Endothelial cell of umbilical vein (primary cell): ENCODE data around the gene SLC2A6. TPM values are rescaled to one million over a fixed set of nuclear protein-coding genes. Genes with fewer than 3 reads are reported as not detected.

ENCODE experiments used
- BruUV-seq: library from RNA; stranded (reverse); fragments of 400-500 nt; replicated peaks from 2 replicates; lab custom pipeline; 2021; lab: Mats Ljungman, UMichigan
- CTCF ChIA-PET: fragments of 300-600, 350-600 bp; sonication (Branson Sonifier 250); formaldehyde crosslinking; loops from one replicate; lab custom pipeline; 2021; ENCODE audit warnings: antibody characterized with exemption, inconsistent platforms; lab: Charles Lee
- POLR2A ChIA-PET: fragments of 300-600, 350-600 bp; sonication (Branson Sonifier 250); formaldehyde crosslinking; loops from one replicate; lab custom pipeline; 2021; ENCODE audit warnings: antibody characterized with exemption, inconsistent platforms; lab: Charles Lee
- DNase-seq: peaks from one replicate; pipeline ENCODE4 v3.0.0-alpha.2; 2011; ENCODE audit warnings: low read depth, low spot score
- FAIRE-seq: peaks from 2 replicates; lab custom pipeline; 2011; peaks lifted over from hg19 to GRCh38; lab: Jason Lieb, UNC
- H2AFZ ChIP-seq: 2 replicates; pipeline ENCODE4 v1.6.0; 2012; ENCODE audit warnings: low read depth, low read length, control low read depth, inconsistent platforms
- H3K27ac ChIP-seq: 2 replicates; pipeline ENCODE4 v1.5.1; 2011; ENCODE audit warnings: low read depth, mild to moderate bottlenecking, control low read depth, low read length, moderate library complexity; ENCODE audit not compliant: insufficient read depth
- H3K27me3 ChIP-seq, 2 experiments: 2 replicates each; pipeline versions ENCODE4 v1.6.0 to v1.6.1; 2011; ENCODE audit warnings: low read length in 2 of 2, mixed read lengths in 1 of 2; ENCODE audit not compliant: control insufficient read depth in 2 of 2, insufficient read depth in 2 of 2
- H3K36me3 ChIP-seq, 2 experiments: 2 replicates in 1 of 2; 3 replicates in 1 of 2; pipeline ENCODE4 v1.5.1; 2011; ENCODE audit warnings: low read length in 2 of 2, mild to moderate bottlenecking in 1 of 2, moderate library complexity in 1 of 2; ENCODE audit not compliant: control insufficient read depth in 2 of 2, insufficient read depth in 2 of 2; ENCODE audit errors: extremely low read depth in 1 of 2
- H3K4me1 ChIP-seq: 3 replicates; pipeline ENCODE4 v1.5.1; 2011; ENCODE audit warnings: mild to moderate bottlenecking, low read length; ENCODE audit not compliant: control insufficient read depth, insufficient read depth; ENCODE audit errors: extremely low read depth
- H3K4me2 ChIP-seq: 2 replicates; pipeline ENCODE4 v1.6.1; 2011; ENCODE audit warnings: low read length, control low read depth, mixed read lengths; ENCODE audit not compliant: insufficient read depth
- H3K4me3 ChIP-seq, 3 experiments: fragments of 200-600 bp in 1 of 3; sonication (generic), shearing (Covaris generic) in 1 of 3; replicated peaks in 1 of 3; 2 replicates each; pipeline ENCODE4 v1.5.1; 2011 to 2016; ENCODE audit warnings: control low read depth in 3 of 3, low read length in 3 of 3, mild to moderate bottlenecking in 2 of 3, inconsistent platforms in 1 of 3, low read depth in 1 of 3, moderate library complexity in 1 of 3; ENCODE audit not compliant: insufficient read depth in 1 of 3
- H3K79me2 ChIP-seq: 2 replicates; pipeline ENCODE4 v1.6.0; 2012; ENCODE audit warnings: low read length, inconsistent platforms; ENCODE audit not compliant: control insufficient read depth, insufficient read depth
- H3K9ac ChIP-seq: replicated peaks from 2 replicates; pipeline ENCODE3; 2011; ENCODE audit warnings: low read length, control low read depth; ENCODE audit not compliant: insufficient read depth; ENCODE audit errors: extremely low read depth
- H3K9me1 ChIP-seq: replicated peaks from 3 replicates; pipeline ENCODE4 v1.6.0; 2011; ENCODE audit warnings: mild to moderate bottlenecking, low read length; ENCODE audit not compliant: control insufficient read depth, insufficient read depth; ENCODE audit errors: extremely low read depth
- H3K9me3 ChIP-seq: replicated peaks from 2 replicates; pipeline ENCODE4 v1.5.1; 2012; ENCODE audit warnings: low read length, inconsistent platforms; ENCODE audit not compliant: control insufficient read depth, insufficient read depth
- H4K20me1 ChIP-seq: replicated peaks from 2 replicates; pipeline ENCODE3; 2011; ENCODE audit warnings: mild to moderate bottlenecking, low read length; ENCODE audit not compliant: control insufficient read depth, insufficient read depth; ENCODE audit errors: extremely low read depth
- CTCF ChIP-seq, 2 donors: IDR thresholded peaks; 1 replicate in 1 of 2; 2 replicates in 1 of 2; pipeline ENCODE4 v1.5.1; 2011; ENCODE audit warnings: low read length in 2 of 2, mild to moderate bottlenecking in 2 of 2, moderate library complexity in 2 of 2, control low read depth in 1 of 2, inconsistent platforms in 1 of 2, low read depth in 1 of 2; ENCODE audit not compliant: insufficient read depth in 1 of 2; ENCODE audit errors: extremely low read depth in 1 of 2
- EZH2 ChIP-seq: IDR thresholded peaks from 2 replicates; pipeline ENCODE4 v1.6.1; 2012; ENCODE audit warnings: borderline replicate concordance, low read depth, mild to moderate bottlenecking, moderate library complexity, low read length, inconsistent platforms; ENCODE audit not compliant: severe bottlenecking
- FOS ChIP-seq: IDR thresholded peaks from 2 replicates; pipeline ENCODE4 v1.6.1; 2011; ENCODE audit warnings: mild to moderate bottlenecking, low read length, moderate library complexity, borderline replicate concordance; ENCODE audit not compliant: insufficient read depth
- GATA2 ChIP-seq: IDR thresholded peaks from 2 replicates; pipeline ENCODE4 v1.7.0; 2011; ENCODE audit warnings: low read depth, mild to moderate bottlenecking, moderate library complexity, mixed read lengths, low read length; ENCODE audit not compliant: insufficient read length, insufficient read depth
- JUN ChIP-seq: IDR thresholded peaks from 2 replicates; pipeline ENCODE4 v1.6.1; 2011; ENCODE audit warnings: borderline replicate concordance, low read depth; ENCODE audit not compliant: insufficient read length, insufficient read depth
- MAX ChIP-seq: IDR thresholded peaks from 2 replicates; pipeline ENCODE4 v1.6.1; 2011; ENCODE audit not compliant: insufficient read depth, insufficient read length
- MYC ChIP-seq: IDR thresholded peaks from one replicate; pipeline ENCODE4 v1.6.1; 2011; ENCODE audit warnings: mild to moderate bottlenecking, low read depth, low read length
- POLR2AphosphoS5 ChIP-seq: IDR thresholded peaks from 2 replicates; pipeline ENCODE4 v1.6.1; 2012; ENCODE audit warnings: low read depth, mild to moderate bottlenecking, control low read depth, low read length, moderate library complexity; ENCODE audit not compliant: insufficient read depth
- dilution Hi-C: fragments of 300-500 bp; cut with MboI; formaldehyde crosslinking; loops from one replicate; pipeline ENCODE4 v1.15.0; 2019; ENCODE audit warnings: low sequenced_read_pairs; ENCODE audit not compliant: extremely low pct_ligation_motif_present
- intact Hi-C: fragments of 100-400 bp; cut with micrococcal nuclease; formaldehyde crosslinking; loops from one replicate; pipeline ENCODE4 v1.10.0; 2022
- polyA plus RNA-seq, 4 experiments: library from polyadenylated mRNA; depleted of rRNA in 3 of 4; stranded (reverse) in 3 of 4; unstranded in 1 of 4; fragments of >200 nt; gene quantifications; 2 replicates each; pipeline versions ENCODE4 v1.2.1 to v1.2.3, GENCODE V29; 2011 to 2012; ENCODE audit warnings: missing spikeins in 1 of 4
- total RNA-seq: library from RNA; stranded (reverse); gene quantifications from 2 replicates; pipeline ENCODE4 v1.2.3, GENCODE V29; 2021

Gene SLC2A6
- total and polyA plus RNA-seq, 2 donors (not counting 3 experiments of a cell fraction or from before 2014, with no cell fraction given) = 35.7 to 39.6 TPM

- Histone ChIP-seq H3K9me3 (no peaks in the 10 kb centered on the region), H3K4me1 (no peaks in the 10 kb centered on the region), H3K4me3 (no peak overlapping the region), H3K27me3 (no peaks in the 10 kb centered on the region), H3K9ac (no peak overlapping the region), H3K79me2 (no peaks in the 10 kb centered on the region), H3K36me3 (no peaks in the 10 kb centered on the region), H4K20me1 (no peaks in the 10 kb centered on the region), H3K4me2 (no peak overlapping the region), H3K27ac (no peak overlapping the region), H3K9me1 (no peaks in the 10 kb centered on the region), H2AFZ (no peak overlapping the region)
- dilution Hi-C loops = no loop called here
- TF ChIP-seq CTCF (IDR thresholded peaks at IDR 0.05; ENCODE audit: extremely low read depth in 1 of 2, insufficient read depth in 1 of 2, low read depth in 1 of 2, low read length in 2 of 2) (no peak), GATA2 (no peak), MAX (no peak), MYC (no peak), FOS (no peak), POLR2AphosphoS5 (no peak), JUN (no peak), EZH2 (no peak)
- CTCF ChIA-PET = interaction anchor here (2.2 kb wide), 1 partner anchor 306 kb away, joined by 9 read pairs; no protein-coding TSS in a partner anchor
- POLR2A ChIA-PET = no interaction called here
- no peak for FAIRE-seq
- intact Hi-C loops = no loop called here
- BruUV-seq = no TSS peak
- DNase-seq = no peak
Measured at GRCh38 chr9:133491656-133491925, 12.7 kb upstream of the SLC2A6 start.
